Measurements from ENCODE around the gene LILRA6. TPM values are rescaled to one million over a fixed set of nuclear protein-coding genes. Genes with fewer than 3 reads are reported as not detected.

Gene LILRA6
- total and polyA plus RNA-seq, 2 of the 8 experiments (the other 6 are each of a cell fraction or from before 2014, with no cell fraction given), result not detected

- no peak overlapping the region for H3K9ac ChIP-seq (replicated peaks in 1 of 4; ENCODE audit: extremely low read depth in 1 of 4, low read depth in 3 of 4, low read length in 3 of 4)
- no peak overlapping the region for H2BK5ac ChIP-seq (ENCODE audit: low read depth, low read length)
- H4K91ac ChIP-seq (replicated peaks; ENCODE audit: insufficient read length, low read length), result no peak overlapping the region
- no peak overlapping the region for H3K18ac ChIP-seq (ENCODE audit: extremely low read depth, low read length)
- DNase-seq (ENCODE audit: low read depth in 1 of 2, low spot score in 2 of 2), result no peak
- H3K23ac ChIP-seq (ENCODE audit: insufficient read length), result no peak overlapping the region
- no peaks in the 10 kb centered on the region for H3K79me2 ChIP-seq (ENCODE audit: control insufficient read depth in 1 of 2, insufficient read depth in 2 of 2, low read length in 2 of 2)
- H3K79me1 ChIP-seq (ENCODE audit: low read depth, low read length), result no peaks in the 10 kb centered on the region
- POLR2A ChIA-PET (ENCODE audit: partially characterized antibody), result no interaction called here
- H4K8ac ChIP-seq (ENCODE audit: extremely low read depth, insufficient read depth, low read length), result no peak overlapping the region
- H2AFZ ChIP-seq (ENCODE audit: low read length), result no peak overlapping the region
- H4K5ac ChIP-seq (ENCODE audit: insufficient read length, low read depth, low read length), result no peak overlapping the region
- no peak overlapping the region for H3K27ac ChIP-seq (ENCODE audit: low read depth, low read length)
- no peak for FAIRE-seq
- H3K36me3 ChIP-seq (ENCODE audit: control insufficient read depth in 2 of 4, insufficient read depth in 4 of 4, low read length in 3 of 4), result no peaks in the 10 kb centered on the region
- H3K56ac ChIP-seq (replicated peaks; ENCODE audit: insufficient read length, low read depth, low read length), result no peak overlapping the region
- 89% methylated on average over 3 of the region's 3 CpGs; no CpG with 5 or more reads in 1 of the 2 experiments for WGBS, 2 experiments (ENCODE audit: extremely low coverage in 1 of 2, insufficient coverage in 1 of 2, insufficient read length in 1 of 2, insufficient replicate concordance in 2 of 2, low coverage in 1 of 2, low lambda C conversion rate in 2 of 2, missing lambda C conversion rate in 1 of 2)
- no peak overlapping the region for H2BK12ac ChIP-seq (ENCODE audit: low read depth, low read length)
- no peak overlapping the region for H3K4ac ChIP-seq (replicated peaks; ENCODE audit: insufficient read length, low read depth, low read length)
- no peaks in the 10 kb centered on the region for H3K9me3 ChIP-seq (ENCODE audit: insufficient read depth in 2 of 2, low read depth in 1 of 2, low read length in 1 of 2)
- no peak overlapping the region for H3K4me2 ChIP-seq (ENCODE audit: insufficient read depth in 1 of 2, low read depth in 2 of 2, low read length in 2 of 2)
- no peaks in the 10 kb centered on the region for H3K4me1 ChIP-seq (replicated peaks in 1 of 4; ENCODE audit: control insufficient read depth in 3 of 4, insufficient read depth in 4 of 4, low read length in 3 of 4)
- no peaks in the 10 kb centered on the region for H4K20me1 ChIP-seq (replicated peaks in 1 of 2; ENCODE audit: control insufficient read depth in 1 of 2, insufficient read depth in 2 of 2, low read length in 2 of 2)
- no peak overlapping the region for H3K4me3 ChIP-seq (ENCODE audit: extremely low read depth in 1 of 4, insufficient read depth in 2 of 4, low read depth in 3 of 4, low read length in 4 of 4)
- H3K14ac ChIP-seq (ENCODE audit: insufficient read length), result no peak overlapping the region
- H3K27me3 ChIP-seq (replicated peaks in 1 of 4; ENCODE audit: control insufficient read depth in 3 of 4, extremely low read depth in 1 of 4, insufficient read depth in 3 of 4, low read length in 3 of 4), result no peaks in the 10 kb centered on the region
- CTCF ChIA-PET (ENCODE audit: partially characterized antibody), result interaction anchor here (0.7 to 5.9 kb wide), 3 partner anchors 7 to 232 kb away, joined by 3 to 31 read pairs (median 4); no protein-coding TSS in a partner anchor
- H2BK20ac ChIP-seq (ENCODE audit: low read length), result no peak overlapping the region
- H3K23me2 ChIP-seq (ENCODE audit: low read depth, low read length), result no peaks in the 10 kb centered on the region; the same call in 1 of the 2 replicates
- H2BK15ac ChIP-seq (ENCODE audit: low read length), result no peak overlapping the region
- no peak overlapping the region for H2AK5ac ChIP-seq (ENCODE audit: low read depth, low read length)
- H2BK120ac ChIP-seq (replicated peaks; ENCODE audit: low read depth, low read length), result no peak overlapping the region
- TF ChIP-seq RNF2 (IDR thresholded peaks at IDR 0.05; ENCODE audit: borderline replicate concordance, low read depth, low read length, missing control alignments, poor library complexity, severe bottlenecking) (no peak), SP2 (IDR thresholded peaks at IDR 0.05; ENCODE audit: low read length) (no peak), HDAC6 (IDR thresholded peaks at IDR 0.05; ENCODE audit: low read depth, low read length) (no peak), CEBPB (IDR thresholded peaks at IDR 0.05; ENCODE audit: low read depth, low read length) (no peak), SIX5 (IDR thresholded peaks at IDR 0.05; ENCODE audit: low read depth, low read length) (no peak), RBBP5 (IDR thresholded peaks at IDR 0.05; ENCODE audit: borderline replicate concordance, low read depth, low read length) (no peak), MAFK (IDR thresholded peaks at IDR 0.05; ENCODE audit: low read depth, low read length) (no peak), YY1 (IDR thresholded peaks at IDR 0.05; ENCODE audit: low read depth, low read length) (no peak), KDM5A (IDR thresholded peaks at IDR 0.05; ENCODE audit: low read length) (no peak), POLR2AphosphoS5 (IDR thresholded peaks at IDR 0.05; ENCODE audit: low read depth, low read length) (no peak), JUND (IDR thresholded peaks at IDR 0.05; ENCODE audit: low read length) (no peak), JUN (IDR thresholded peaks at IDR 0.05; ENCODE audit: low read depth, low read length) (no peak), USF2 (IDR thresholded peaks at IDR 0.05; ENCODE audit: low read length) (no peak), KDM4A (IDR thresholded peaks at IDR 0.05; ENCODE audit: low read depth, low read length, severe bottlenecking) (no peak), BRCA1 (IDR thresholded peaks at IDR 0.05; ENCODE audit: low read depth, low read length) (no peak)
Observed at GRCh38 chr19:54273821-54274220, 31.2 kb upstream of the LILRA6 start.
